ENCODE measurements around the gene COL27A1.

The COL27A1 gene

GRCh38 chr9:114343471-114344187 lies 188.3 kb downstream of the COL27A1 start:
- Histone ChIP-seq H3K27me3 (ENCODE audit: insufficient read depth, low read length) (no peaks in the 10 kb centered on the region), H3K4me3 (ENCODE audit: low read depth, low read length) (no peak overlapping the region), H3K27ac (ENCODE audit: low read depth, low read length) (peak overlapping the region; percentile 50), H4K8ac (ENCODE audit: low read depth, low read length) (no peak overlapping the region), H2BK120ac (ENCODE audit: insufficient read depth, low read length, poor library complexity) (no peak overlapping the region), H3K4me2 (ENCODE audit: low read length) (peak overlapping the region; percentile 21), H3K4me1 (ENCODE audit: control insufficient read depth in 1 of 2, insufficient read depth in 2 of 2, low read length in 2 of 2) (peaks cover 14 to 19% of the 10 kb centered on the region in 2 experiments), H3K23ac (ENCODE audit: low read length) (no peak overlapping the region), H3K79me1 (ENCODE audit: low read length) (peaks cover 3% of the 10 kb centered on the region), H4K91ac (ENCODE audit: low read depth, low read length) (peak overlapping the region; percentile 13), H3K18ac (ENCODE audit: low read length) (no peak overlapping the region), H2BK12ac (ENCODE audit: low read length) (no peak overlapping the region), H2AK5ac (ENCODE audit: low read length) (peak overlapping the region; percentile 18), H3K9me3 (ENCODE audit: insufficient read depth, low read depth, low read length) (no peaks in the 10 kb centered on the region), H3K4ac (ENCODE audit: low read depth, low read length) (no peak overlapping the region), H3K79me2 (ENCODE audit: control insufficient read depth, insufficient read depth, low read length, poor library complexity) (no peaks in the 10 kb centered on the region), H4K12ac (ENCODE audit: low read depth, low read length) (no peak overlapping the region), H3K14ac (ENCODE audit: low read length) (no peak overlapping the region), H3K9ac (ENCODE audit: low read length) (no peak overlapping the region), H3K36me3 (ENCODE audit: control insufficient read depth in 1 of 2, insufficient read depth in 2 of 2, low read length in 2 of 2) (peaks cover 37 to 46% of the 10 kb centered on the region in 2 experiments), H2BK5ac (ENCODE audit: low read depth, low read length, poor library complexity) (no peak overlapping the region), H2AFZ (ENCODE audit: insufficient read depth, low read length, poor library complexity) (no peak overlapping the region)
- no CpG with 5 or more reads among the region's 9 CpGs for WGBS (ENCODE audit: extremely low coverage, insufficient coverage, insufficient read length)
- DNase-seq = peak; percentile 99 to 100

- H3K36me3 ChIP-seq (ENCODE audit: control insufficient read depth in 1 of 2, insufficient read depth in 2 of 2, low read length in 2 of 2) = peaks cover 38 to 47% of the 10 kb centered on the region in 2 experiments
- no peak for DNase-seq
These were observed 188.8 kb downstream of the COL27A1 start for GRCh38 chr9:114344188-114344566.

GRCh38 chr9:114344692-114345091 lies 189.4 kb downstream of the COL27A1 start:
- Histone ChIP-seq H3K9me3 (ENCODE audit: insufficient read depth, low read depth, low read length) (no peaks in the 10 kb centered on the region), H2BK5ac (ENCODE audit: low read depth, low read length, poor library complexity) (no peak overlapping the region), H2BK12ac (ENCODE audit: low read length) (no peak overlapping the region), H2AFZ (ENCODE audit: insufficient read depth, low read length, poor library complexity) (no peak overlapping the region), H3K4me1 (ENCODE audit: control insufficient read depth in 1 of 2, insufficient read depth in 2 of 2, low read length in 2 of 2) (peaks cover 22 to 29% of the 10 kb centered on the region in 2 experiments), H3K36me3 (ENCODE audit: control insufficient read depth in 1 of 2, insufficient read depth in 2 of 2, low read length in 2 of 2) (peaks cover 37 to 45% of the 10 kb centered on the region in 2 experiments), H2BK120ac (ENCODE audit: insufficient read depth, low read length, poor library complexity) (no peak overlapping the region), H3K79me1 (ENCODE audit: low read length) (peaks cover 8% of the 10 kb centered on the region), H3K27ac (ENCODE audit: low read depth, low read length) (no peak overlapping the region), H3K4me3 (ENCODE audit: low read depth, low read length) (no peak overlapping the region), H3K4me2 (ENCODE audit: low read length) (no peak overlapping the region), H3K23ac (ENCODE audit: low read length) (no peak overlapping the region), H3K14ac (ENCODE audit: low read length) (no peak overlapping the region), H4K91ac (ENCODE audit: low read depth, low read length) (no peak overlapping the region), H4K8ac (ENCODE audit: low read depth, low read length) (no peak overlapping the region), H3K79me2 (ENCODE audit: control insufficient read depth, insufficient read depth, low read length, poor library complexity) (no peaks in the 10 kb centered on the region), H3K18ac (ENCODE audit: low read length) (no peak overlapping the region), H3K4ac (ENCODE audit: low read depth, low read length) (no peak overlapping the region), H3K9ac (ENCODE audit: low read length) (no peak overlapping the region), H2AK5ac (ENCODE audit: low read length) (no peak overlapping the region), H3K27me3 (ENCODE audit: insufficient read depth, low read length) (no peaks in the 10 kb centered on the region), H4K12ac (ENCODE audit: low read depth, low read length) (no peak overlapping the region)
- WGBS (ENCODE audit: extremely low coverage, insufficient coverage, insufficient read length) = no CpG with 5 or more reads among the region's 3 CpGs
- DNase-seq = no peak

More at GRCh38 chr9:114344188-114344566, 188.8 kb downstream of the COL27A1 start:
- H3K4me1 ChIP-seq (ENCODE audit: control insufficient read depth in 1 of 2, insufficient read depth in 2 of 2, low read length in 2 of 2) = peaks cover 17 to 24% of the 10 kb centered on the region in 2 experiments
- peaks cover 5% of the 10 kb centered on the region for H3K79me1 ChIP-seq (ENCODE audit: low read length)
- no peaks in the 10 kb centered on the region for H3K9me3 ChIP-seq (ENCODE audit: insufficient read depth, low read depth, low read length)
- no peak overlapping the region for H3K4me2 ChIP-seq (ENCODE audit: low read length)
- WGBS (ENCODE audit: extremely low coverage, insufficient coverage, insufficient read length) = no CpG with 5 or more reads among the region's 11 CpGs
- H3K9ac ChIP-seq (ENCODE audit: low read length) = no peak overlapping the region
- peak overlapping the region; percentile 7 for H3K14ac ChIP-seq (ENCODE audit: low read length)
- H3K18ac ChIP-seq (ENCODE audit: low read length) = no peak overlapping the region
- no peak overlapping the region for H3K4me3 ChIP-seq (ENCODE audit: low read depth, low read length)
- peak overlapping the region; percentile 26 for H2BK5ac ChIP-seq (ENCODE audit: low read depth, low read length, poor library complexity)
- H2AFZ ChIP-seq (ENCODE audit: insufficient read depth, low read length, poor library complexity) = no peak overlapping the region
- H3K4ac ChIP-seq (ENCODE audit: low read depth, low read length) = no peak overlapping the region
- no peaks in the 10 kb centered on the region for H3K27me3 ChIP-seq (ENCODE audit: insufficient read depth, low read length)
- H3K27ac ChIP-seq (ENCODE audit: low read depth, low read length) = peak overlapping the region; percentile 15
- H4K91ac ChIP-seq (ENCODE audit: low read depth, low read length) = peak overlapping the region; percentile 13
- H3K79me2 ChIP-seq (ENCODE audit: control insufficient read depth, insufficient read depth, low read length, poor library complexity) = no peaks in the 10 kb centered on the region
- H4K12ac ChIP-seq (ENCODE audit: low read depth, low read length) = no peak overlapping the region
- no peak overlapping the region for H3K23ac ChIP-seq (ENCODE audit: low read length)
- H4K8ac ChIP-seq (ENCODE audit: low read depth, low read length) = no peak overlapping the region
- H2AK5ac ChIP-seq (ENCODE audit: low read length) = peak overlapping the region; percentile 18
- peak overlapping the region; percentile 32 for H2BK12ac ChIP-seq (ENCODE audit: low read length)
- no peak overlapping the region for H2BK120ac ChIP-seq (ENCODE audit: insufficient read depth, low read length, poor library complexity)

- no peak for DNase-seq
- Histone ChIP-seq H3K14ac (ENCODE audit: low read length) (no peak overlapping the region), H2AFZ (ENCODE audit: insufficient read depth, low read length, poor library complexity) (no peak overlapping the region), H3K4me3 (ENCODE audit: low read depth, low read length) (no peak overlapping the region), H3K79me2 (ENCODE audit: control insufficient read depth, insufficient read depth, low read length, poor library complexity) (no peaks in the 10 kb centered on the region), H2AK5ac (ENCODE audit: low read length) (no peak overlapping the region), H3K9ac (ENCODE audit: low read length) (no peak overlapping the region), H3K4ac (ENCODE audit: low read depth, low read length) (no peak overlapping the region), H4K12ac (ENCODE audit: low read depth, low read length) (no peak overlapping the region), H2BK120ac (ENCODE audit: insufficient read depth, low read length, poor library complexity) (no peak overlapping the region), H4K8ac (ENCODE audit: low read depth, low read length) (no peak overlapping the region), H3K18ac (ENCODE audit: low read length) (no peak overlapping the region), H3K9me3 (ENCODE audit: insufficient read depth, low read depth, low read length) (peaks cover 1% of the 10 kb centered on the region), H2BK12ac (ENCODE audit: low read length) (no peak overlapping the region), H2BK5ac (ENCODE audit: low read depth, low read length, poor library complexity) (no peak overlapping the region), H3K27ac (ENCODE audit: low read depth, low read length) (no peak overlapping the region), H4K91ac (ENCODE audit: low read depth, low read length) (no peak overlapping the region), H3K4me2 (ENCODE audit: low read length) (no peak overlapping the region), H3K36me3 (ENCODE audit: control insufficient read depth in 1 of 2, insufficient read depth in 2 of 2, low read length in 2 of 2) (peaks cover 34 to 44% of the 10 kb centered on the region in 2 experiments), H3K79me1 (ENCODE audit: low read length) (peaks cover 8% of the 10 kb centered on the region), H3K27me3 (ENCODE audit: insufficient read depth, low read length) (no peaks in the 10 kb centered on the region), H3K23ac (ENCODE audit: low read length) (no peak overlapping the region), H3K4me1 (ENCODE audit: control insufficient read depth in 1 of 2, insufficient read depth in 2 of 2, low read length in 2 of 2) (peaks cover 22 to 29% of the 10 kb centered on the region in 2 experiments)
- WGBS (ENCODE audit: extremely low coverage, insufficient coverage, insufficient read length) = no CpG with 5 or more reads among the region's 7 CpGs
These were observed 190.2 kb downstream of the COL27A1 start for GRCh38 chr9:114345493-114346065.

Measured in trophoblast cell (in vitro differentiated cells and primary cell).